OCI-LY3 (cell line): ENCODE data around the gene HSD11B2.

Experiments used
- EZH2phosphoT487 ChIP-seq: fragments of 200-600 bp; shearing (Covaris generic); IDR thresholded peaks from 2 replicates; pipeline ENCODE4 v1.6.1; 2018; ENCODE audit warnings: antibody characterized with exemption, mixed run types, low read depth
- TF ChIP-seq, protein P1 (sequence below): fragments of 200-600, 300-600 bp; sonication (generic); IDR thresholded peaks from 2 replicates; pipeline ENCODE4 v1.5.1; 2014; ENCODE audit warnings: antibody characterized with exemption, low read length, low read depth

DNA sequence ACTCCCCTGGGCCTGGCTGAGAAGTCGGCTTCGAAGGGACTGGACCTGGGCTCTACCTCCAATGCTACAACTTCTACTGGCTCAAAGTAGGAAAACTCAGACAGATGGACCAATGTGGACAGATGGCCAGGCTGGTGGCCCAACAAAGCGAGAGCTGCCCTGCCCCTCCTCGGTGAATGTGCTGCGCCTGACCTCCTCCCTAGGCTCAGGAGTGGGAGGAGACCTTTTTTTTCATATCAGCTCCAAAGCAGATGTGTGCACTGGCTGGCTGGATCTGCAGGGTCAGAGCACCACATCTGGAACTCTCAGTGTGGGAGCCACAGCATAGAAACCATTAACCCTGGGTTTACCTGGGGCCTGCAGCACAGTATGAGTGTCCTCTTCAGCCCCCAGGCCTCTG, 29.2 kb downstream of the HSD11B2 start:
- TF ChIP-seq, protein P1, sequence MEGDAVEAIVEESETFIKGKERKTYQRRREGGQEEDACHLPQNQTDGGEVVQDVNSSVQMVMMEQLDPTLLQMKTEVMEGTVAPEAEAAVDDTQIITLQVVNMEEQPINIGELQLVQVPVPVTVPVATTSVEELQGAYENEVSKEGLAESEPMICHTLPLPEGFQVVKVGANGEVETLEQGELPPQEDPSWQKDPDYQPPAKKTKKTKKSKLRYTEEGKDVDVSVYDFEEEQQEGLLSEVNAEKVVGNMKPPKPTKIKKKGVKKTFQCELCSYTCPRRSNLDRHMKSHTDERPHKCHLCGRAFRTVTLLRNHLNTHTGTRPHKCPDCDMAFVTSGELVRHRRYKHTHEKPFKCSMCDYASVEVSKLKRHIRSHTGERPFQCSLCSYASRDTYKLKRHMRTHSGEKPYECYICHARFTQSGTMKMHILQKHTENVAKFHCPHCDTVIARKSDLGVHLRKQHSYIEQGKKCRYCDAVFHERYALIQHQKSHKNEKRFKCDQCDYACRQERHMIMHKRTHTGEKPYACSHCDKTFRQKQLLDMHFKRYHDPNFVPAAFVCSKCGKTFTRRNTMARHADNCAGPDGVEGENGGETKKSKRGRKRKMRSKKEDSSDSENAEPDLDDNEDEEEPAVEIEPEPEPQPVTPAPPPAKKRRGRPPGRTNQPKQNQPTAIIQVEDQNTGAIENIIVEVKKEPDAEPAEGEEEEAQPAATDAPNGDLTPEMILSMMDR = no peak
- TF ChIP-seq EZH2phosphoT487 = no peak
